ENCODE results near the gene SLC36A3.
A peak's percentile ranks its signal among the peaks of the same experiment; 100 is the strongest.
"Not testable (repeated sequence)": the region's sequence is repeated elsewhere in the genome, so short reads cannot be mapped to it uniquely, and the experiment has no call there.

Gene SLC36A3

DNA sequence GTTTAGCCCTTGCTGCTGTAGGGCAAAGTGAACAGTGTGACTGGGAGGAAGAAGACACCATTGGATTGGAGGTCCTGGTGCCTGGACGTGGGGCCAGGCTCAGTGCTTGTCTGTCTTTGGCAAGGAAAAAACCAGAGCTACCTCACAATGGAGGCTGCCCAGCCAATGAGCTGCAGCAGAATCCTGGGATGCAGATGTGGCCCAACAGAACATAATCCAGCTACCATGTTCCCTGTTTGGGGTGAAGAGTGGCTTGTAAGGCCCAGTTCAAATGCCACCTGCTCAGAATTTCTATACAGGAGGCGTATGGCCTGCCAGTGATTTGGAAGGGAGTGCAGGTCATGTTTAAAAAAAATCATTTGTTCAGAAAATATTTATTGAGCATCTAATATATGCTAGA lies at the start of gene SLC36A3:
Gene SLC36A3 (minus strand): TSS at position 101 of the 400 bp plus-strand sequence. CDS start 412 bp downstream, outside the sequence.
- no peak for DNase-seq

DNA sequence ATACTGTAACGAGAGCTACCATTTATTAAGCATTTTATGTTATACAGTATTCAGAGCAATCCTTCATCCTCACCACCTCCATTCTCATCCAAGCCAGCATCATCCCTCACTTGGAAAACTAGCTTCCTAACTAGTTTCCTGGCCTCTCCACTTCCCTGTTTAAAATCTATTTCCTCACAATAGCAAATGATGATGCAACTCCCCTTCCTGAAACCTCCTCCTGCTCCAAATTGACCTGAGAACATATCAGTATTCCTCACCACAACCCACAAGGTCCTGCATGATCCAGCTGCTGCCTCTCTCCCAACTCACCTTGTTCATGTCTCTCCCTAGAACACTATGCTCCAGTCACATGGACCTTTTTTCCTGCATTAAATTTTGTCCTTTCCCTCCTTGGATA lies 48.1 kb upstream of the SLC36A3 start:
- no peak for DNase-seq

DNA sequence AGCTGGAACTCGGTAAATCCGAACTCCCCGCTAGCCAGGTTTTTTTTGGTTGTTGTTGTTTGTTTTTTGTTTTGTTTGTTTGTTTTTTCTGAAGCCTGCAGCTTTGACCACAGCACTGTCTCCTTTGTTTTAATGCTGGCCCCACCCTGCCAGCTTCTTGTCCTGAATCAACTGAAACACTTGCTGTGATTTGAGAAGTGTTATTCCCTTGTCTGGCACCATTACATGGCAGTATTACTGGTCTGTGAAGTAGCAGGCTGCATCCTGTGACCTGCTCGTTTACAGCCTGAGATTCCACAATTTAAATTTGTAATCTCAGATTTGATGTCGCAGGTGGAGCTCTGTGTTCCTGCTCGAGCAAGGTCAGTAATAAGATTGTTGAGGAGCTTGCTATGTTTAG lies 45.2 kb upstream of the SLC36A3 start:
- no peak for DNase-seq

DNA sequence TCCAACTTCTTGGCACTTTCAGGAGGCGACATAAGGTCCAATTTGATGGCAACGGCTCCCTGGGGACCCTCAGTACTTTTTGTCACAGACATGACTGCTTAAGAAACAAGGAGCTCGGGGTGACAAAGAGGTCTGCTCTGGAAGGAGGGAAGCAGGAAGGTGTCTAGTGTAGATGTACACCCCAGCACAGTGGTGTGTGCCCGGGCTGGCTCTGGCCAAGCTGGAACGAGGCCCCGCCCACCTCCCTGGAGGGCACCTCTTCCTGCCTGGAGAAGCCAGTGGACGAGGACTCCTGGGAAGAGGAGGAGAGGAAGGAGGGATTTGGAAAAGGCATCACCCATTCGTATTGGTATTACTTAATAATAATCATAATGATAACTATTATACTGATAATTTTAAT lies 43.8 kb upstream of the SLC36A3 start, which contains the start of gene SLC36A2:
Gene SLC36A2 (minus strand): TSS at position 191 of the 400 bp plus-strand sequence. CDS start 99 bp downstream, at position 92.
- no peak for DNase-seq

DNA sequence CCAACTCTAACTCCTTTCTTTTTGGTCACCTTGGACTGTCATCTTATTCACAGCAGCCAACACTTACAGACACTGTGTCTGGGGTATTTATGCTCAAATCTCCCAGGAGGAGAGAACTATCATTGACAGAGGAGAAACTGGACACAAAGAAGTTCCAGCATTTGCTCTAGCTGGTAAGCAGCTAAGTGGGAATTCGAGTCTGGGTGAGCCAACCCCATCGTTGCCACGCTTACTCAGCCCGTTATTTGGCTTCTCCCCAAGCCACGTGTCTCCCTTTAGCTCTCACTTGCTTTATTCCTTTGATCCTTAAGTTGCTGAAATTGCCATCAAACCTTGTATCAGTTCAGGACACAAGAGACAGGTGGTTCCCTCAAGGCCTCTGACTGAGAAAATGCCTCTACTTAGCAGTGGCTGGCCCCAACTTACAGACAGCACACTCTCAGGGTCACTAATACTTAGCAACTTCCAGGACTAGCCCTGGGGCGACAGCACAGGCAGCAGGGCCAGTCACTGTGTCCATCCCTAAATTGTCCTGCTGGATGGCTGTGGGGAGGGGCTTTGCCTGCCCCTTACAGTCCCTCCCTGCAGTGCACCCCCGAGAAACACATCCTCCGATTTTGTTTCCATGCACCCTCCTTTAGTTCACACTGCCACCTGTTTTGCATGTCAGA lies 42.4 kb upstream of the SLC36A3 start:
- no peak for DNase-seq

DNA sequence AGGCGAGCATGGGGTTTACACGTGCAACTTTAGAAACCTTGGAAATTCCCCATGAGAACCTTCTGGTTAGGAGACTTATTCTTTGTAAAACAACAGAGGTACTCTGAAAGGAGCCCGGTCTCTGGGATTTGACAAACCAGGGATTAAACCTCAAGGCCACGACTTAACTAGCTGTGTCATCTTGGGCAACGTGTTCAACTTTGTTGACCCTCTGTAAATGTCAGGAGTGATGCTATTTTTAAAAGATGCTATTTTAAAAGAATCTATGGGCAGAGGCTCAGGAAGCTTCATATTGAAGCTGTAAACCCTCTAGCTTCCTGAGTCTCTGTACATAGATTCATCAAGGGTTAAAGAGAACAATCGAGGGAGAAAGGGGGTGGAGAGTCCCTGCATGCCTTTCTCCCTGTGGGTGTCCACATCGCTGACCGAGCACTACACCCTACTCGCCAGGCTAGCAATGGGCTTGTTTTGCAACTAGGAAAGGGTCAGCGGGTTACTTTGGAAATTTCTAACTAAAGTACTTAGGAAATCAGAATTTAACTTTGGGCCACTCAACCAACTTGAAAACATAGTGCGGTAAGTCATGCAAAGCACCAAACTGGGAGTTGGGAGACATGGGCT lies 41.7 kb upstream of the SLC36A3 start:
- no peak for DNase-seq

GRCh38 chr5:151344088-151344487 lies 40.5 kb upstream of the SLC36A3 start:
- DNase-seq: no peak

GRCh38 chr5:151340004-151340403 lies 36.4 kb upstream of the SLC36A3 start:
- no peak for DNase-seq

- DNase-seq: no peak
These were observed 35.2 kb upstream of the SLC36A3 start for GRCh38 chr5:151338734-151339133.

- no peak for DNase-seq
These were observed 29.3 kb upstream of the SLC36A3 start for GRCh38 chr5:151332857-151333256.

- DNase-seq: no peak
These were observed 25.2 kb upstream of the SLC36A3 start for GRCh38 chr5:151328734-151329133.

DNA sequence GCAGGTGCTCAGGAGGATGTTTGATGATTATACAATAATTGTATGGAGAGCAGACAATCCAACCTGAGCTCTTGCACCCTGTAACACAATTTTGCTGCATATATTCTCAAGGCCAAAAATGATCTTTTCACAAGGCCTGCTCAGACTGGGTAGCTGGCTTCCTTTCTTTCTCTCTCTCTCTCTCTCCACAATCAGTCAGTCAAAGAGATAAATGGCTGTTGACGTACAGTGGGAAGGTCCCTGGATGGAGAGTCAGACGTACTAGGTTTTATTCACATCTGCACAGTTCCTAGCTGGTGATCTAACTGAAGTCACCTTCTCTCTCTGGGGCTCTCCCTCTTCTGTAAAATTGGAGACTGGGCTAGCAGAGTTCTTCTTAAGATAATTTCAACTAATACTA lies 24.0 kb upstream of the SLC36A3 start:
- DNase-seq: no peak

DNA sequence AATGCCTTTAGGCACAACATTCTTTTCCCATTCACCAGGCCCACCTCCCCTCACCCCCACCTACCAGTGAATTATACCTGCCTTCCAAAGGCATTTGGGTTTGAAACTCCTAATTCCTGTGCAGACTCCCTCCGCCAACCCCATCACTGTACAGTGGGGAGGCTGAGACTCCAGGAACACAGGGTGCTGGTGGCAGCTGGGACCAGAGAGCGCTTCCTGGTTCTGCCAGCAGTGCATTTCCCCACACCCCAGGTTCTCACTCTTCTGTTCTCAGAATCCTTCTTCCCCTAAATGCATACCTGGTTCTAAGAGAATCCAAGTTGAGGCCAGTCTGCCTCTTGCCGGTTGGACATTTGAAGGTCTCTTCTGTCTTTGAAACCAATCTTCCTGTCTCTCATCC lies 22.7 kb upstream of the SLC36A3 start:
- DNase-seq: no peak

DNA sequence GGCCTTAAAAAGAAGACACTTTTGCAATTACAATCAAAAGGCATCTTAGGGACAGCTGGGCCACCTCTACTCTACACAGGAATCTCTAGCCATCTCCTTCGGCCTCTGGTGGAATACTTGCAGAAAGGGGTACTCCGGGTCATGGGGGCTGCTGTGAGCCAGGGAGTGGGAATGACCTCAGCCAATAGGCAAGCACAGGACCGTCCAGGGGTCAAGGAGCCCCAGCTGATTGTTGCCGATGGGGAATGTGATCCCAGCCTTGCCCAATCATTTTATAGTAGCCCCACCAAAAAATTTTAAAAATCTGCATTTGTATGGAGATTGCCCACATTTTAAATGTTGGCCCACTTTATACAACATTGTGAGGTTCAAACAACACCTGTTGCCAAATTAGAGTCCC lies 16.9 kb upstream of the SLC36A3 start:
- no peak for DNase-seq

DNA sequence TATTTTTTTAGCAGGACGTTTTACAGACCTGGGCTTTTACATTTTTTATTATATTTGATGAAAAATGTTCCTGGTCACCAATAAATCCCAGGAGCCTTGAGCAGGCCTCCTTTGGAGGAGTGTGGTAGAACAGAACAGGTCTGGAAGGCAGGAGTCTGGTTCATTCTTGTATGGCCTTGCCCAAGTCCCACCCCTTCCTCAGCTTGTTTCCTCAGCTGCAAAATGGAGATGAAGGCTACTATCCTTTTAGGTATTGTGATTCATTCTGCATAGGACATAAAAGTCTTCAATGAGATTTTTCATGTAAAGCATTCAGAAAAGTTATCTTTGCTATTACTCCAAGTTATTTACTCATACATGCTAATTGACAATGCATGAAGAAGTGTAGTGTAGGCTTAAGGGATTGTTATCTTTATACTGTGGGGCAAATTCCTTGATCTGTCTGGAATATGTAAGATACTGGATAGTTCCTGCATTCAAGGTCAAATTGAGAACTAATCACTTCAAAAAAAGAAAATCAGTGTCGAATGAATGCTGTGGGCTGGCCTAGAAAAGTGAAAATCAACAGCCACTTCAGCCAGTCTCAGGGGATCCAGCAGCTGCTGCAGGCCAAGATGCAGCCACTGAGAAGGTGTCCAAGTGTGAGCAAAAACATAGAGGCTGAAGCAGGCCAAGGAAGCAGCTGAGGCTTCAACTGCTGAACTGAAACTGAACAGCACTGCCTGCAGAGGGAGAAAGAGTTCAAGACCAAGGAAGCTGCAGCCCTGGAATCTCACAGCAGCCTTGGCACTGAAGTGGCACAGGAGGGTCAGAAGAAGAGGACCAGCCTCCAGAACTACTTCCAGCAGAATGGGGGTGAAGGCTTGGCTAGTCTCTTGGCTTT lies 15.5 kb upstream of the SLC36A3 start:
- DNase-seq: no peak

DNA sequence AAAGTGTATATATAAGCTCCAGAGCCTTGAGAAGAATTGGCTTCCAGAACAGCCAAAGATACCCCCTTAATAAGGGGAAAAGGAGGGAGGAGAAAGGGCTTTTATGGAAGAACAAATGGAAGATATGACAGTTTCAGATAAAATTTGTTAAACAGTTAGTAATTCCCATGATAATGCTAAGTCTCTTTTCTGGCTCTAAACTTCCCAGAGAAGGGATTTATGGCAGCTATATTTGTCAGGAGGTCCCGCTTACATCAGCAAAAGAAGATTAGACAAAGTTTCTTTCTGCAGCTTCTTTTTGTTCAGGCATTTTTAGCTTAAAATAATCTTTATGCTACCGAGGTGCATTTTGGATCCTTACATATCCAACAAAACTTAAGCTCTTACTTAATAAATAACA lies 14.3 kb upstream of the SLC36A3 start:
- no peak for DNase-seq

DNA sequence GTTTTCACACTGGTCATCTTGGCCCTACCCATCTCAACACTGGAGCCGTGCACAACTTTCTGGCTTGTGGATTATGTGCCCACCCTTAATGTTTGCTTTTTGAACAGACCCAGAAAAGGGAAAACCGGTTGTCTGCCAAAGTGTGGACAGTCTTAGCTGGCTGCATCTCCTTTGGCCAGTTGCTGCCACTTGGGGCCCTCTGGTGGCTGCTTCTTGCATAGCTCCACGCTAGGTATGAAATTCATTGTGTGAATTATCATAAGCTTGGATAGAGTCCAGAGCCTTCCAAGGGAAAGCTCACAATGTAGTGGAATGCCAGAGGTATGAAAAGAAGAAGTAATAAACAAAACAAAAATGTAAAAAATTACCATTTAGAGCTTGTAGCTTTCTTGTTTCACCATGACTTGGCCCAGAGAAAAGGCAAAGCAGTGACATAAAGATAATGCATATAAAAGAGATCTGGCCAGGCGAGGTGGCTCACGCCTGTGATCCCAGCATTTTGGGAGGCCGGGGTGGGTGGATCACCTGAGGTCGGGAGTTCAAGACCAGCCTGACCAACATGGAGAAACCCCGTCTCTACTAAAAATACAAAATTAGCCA lies 12.5 kb upstream of the SLC36A3 start:
- peak; percentile 39 for DNase-seq

- no peak for DNase-seq
These were observed 9.8 kb upstream of the SLC36A3 start for GRCh38 chr5:151313357-151313756.

GRCh38 chr5:151312756-151313324 lies 9.3 kb upstream of the SLC36A3 start:
- no peak for DNase-seq

DNA sequence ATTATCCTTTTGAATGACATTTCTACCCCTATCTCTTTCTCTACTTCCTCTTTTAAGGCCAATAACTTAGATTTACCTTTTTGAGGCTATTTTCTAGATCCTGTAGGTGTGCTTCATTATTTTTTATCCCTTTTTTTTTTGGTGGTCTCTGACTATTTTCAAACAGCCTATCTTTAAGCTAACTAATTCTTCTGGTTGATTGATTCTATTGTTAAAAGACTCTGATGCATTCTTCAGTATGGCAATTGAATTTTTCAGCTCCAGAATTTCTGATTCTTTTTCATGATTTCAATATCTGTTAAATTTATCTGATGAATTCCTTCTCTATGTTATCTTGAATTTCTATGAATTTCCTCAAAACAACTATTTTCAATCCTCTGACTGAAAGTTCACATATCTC lies 7.4 kb upstream of the SLC36A3 start:
- no peak for DNase-seq

DNA sequence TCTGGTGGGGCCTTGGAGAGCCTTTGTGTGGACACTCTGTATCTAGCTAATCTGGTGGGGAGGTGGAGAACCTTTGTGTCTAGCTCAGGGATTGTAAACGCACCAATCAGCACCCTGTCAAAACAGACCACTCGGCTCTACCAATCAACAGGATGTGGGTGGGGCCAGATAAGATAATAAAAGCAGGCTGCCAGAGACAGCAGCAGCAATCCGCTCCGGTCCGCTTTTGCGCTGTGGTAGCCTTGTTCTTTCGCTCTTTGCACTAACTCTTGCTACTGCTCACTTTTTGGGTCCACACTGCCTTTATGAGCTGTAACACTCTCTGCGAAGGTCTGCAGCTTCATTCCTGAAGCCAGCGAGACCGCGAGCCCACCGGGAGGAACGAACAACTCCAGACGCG lies 6.3 kb upstream of the SLC36A3 start:
- not testable (repeated sequence) for DNase-seq

DNA sequence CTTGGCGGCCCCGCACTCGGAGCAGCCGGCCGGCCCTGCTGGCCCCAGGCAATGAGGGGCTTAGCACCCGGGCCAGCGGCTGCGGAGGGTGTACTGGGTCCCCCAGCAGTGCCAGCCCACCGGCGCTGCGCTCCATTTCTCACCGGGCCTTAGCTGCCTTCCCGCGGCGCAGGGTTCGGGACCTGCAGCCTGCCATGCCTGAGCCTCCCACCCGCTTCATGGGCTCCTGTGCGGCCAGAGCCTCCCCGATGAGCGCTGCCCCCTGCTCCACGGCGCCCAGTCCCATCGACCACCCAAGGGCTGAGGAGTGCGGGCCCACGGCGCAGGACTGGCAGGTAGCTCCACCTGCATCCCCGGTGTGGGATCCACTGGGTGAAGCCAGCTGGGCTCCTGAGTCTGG lies 5.7 kb upstream of the SLC36A3 start:
- DNase-seq: not testable (repeated sequence)
